Activated T-helper 1 cell treated with Interleukin-2 at 50 U/mL for 16 hours (primary cell): ENCODE results near the gene MEF2B.

Experiments used
- DNase-seq: peaks from one replicate; pipeline ENCODE4 v3.0.0-alpha.2; 2020; ENCODE audit warnings: low read depth

Gene MEF2B

DNA sequence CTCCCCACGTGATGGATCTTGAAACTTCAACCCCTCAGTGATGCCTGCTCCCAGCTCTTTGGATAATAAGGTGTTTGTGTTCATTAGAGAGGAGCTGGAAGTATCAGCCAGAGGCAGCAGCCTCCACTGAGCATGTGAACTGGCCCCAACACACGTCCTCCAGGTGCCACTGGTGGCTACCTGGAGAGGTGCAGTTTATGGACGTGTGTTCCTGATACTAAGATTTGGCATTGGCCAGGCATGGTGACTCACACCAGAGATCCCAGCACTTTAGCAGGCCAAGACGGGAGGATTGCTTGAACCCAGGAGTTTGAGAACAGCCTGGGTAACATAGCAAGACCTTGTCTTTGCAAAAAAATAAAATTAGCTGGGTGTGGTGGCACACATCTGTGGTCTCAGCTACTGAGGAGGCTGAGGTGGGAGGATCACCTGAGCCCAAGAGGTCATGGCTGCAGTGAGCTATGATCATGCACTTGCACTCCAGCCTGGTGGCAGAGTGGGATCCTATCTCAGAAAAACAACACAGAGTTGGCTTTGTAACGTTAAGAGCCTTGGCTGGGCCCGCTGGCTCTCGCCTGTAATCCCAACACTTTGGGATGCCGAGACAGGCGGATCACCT, 71.9 kb downstream of the MEF2B start:
- DNase-seq = no peak

GRCh38 chr19:19096641-19097627, 73.1 kb downstream of the MEF2B start:
- DNase-seq = no peak

- DNase-seq = no peak
Measured at GRCh38 chr19:19095691-19096090, 74.4 kb downstream of the MEF2B start.
